ENCODE measurements around the gene EQTN.
"Not testable (repeated sequence)": the region's sequence is repeated elsewhere in the genome, so short reads cannot be mapped to it uniquely, and the experiment has no call there.

EQTN gene

GRCh38 chr9:27292659-27293405 is 4.1 kb downstream of the EQTN start:
- no peak for DNase-seq

- no peak for DNase-seq
These were observed 5.7 kb downstream of the EQTN start for GRCh38 chr9:27291292-27291691.

GRCh38 chr9:27282269-27282668 is 14.7 kb downstream of the EQTN start:
- DNase-seq, result no peak

GRCh38 chr9:27280860-27281259 is 16.1 kb downstream of the EQTN start:
- DNase-seq, result no peak

GRCh38 chr9:27280249-27280648 is 16.7 kb downstream of the EQTN start:
- no peak for DNase-seq

GRCh38 chr9:27279611-27280010 is 17.3 kb downstream of the EQTN start:
- no peak for DNase-seq

- DNase-seq, result no peak
These were observed 18.6 kb downstream of the EQTN start for GRCh38 chr9:27278374-27278773.

GRCh38 chr9:27276193-27277030 is 20.5 kb downstream of the EQTN start:
- DNase-seq, result no peak

GRCh38 chr9:27273186-27273585 is 23.8 kb downstream of the EQTN start:
- DNase-seq, result no peak

- no peak for DNase-seq
These were observed 24.8 kb downstream of the EQTN start for GRCh38 chr9:27272103-27272502.

GRCh38 chr9:27261517-27262211 is 35.3 kb downstream of the EQTN start:
- no peak for DNase-seq

- DNase-seq, result no peak
These were observed 36.0 kb downstream of the EQTN start for GRCh38 chr9:27260789-27261516.

- DNase-seq, result no peak
These were observed 38.3 kb downstream of the EQTN start for GRCh38 chr9:27258662-27259061.

GRCh38 chr9:27248702-27249101 is 48.2 kb downstream of the EQTN start:
- no peak for DNase-seq

- DNase-seq, result no peak
These were observed 49.2 kb downstream of the EQTN start for GRCh38 chr9:27247756-27248155.

- not testable (repeated sequence) for DNase-seq
These were observed 57.3 kb downstream of the EQTN start for GRCh38 chr9:27239648-27240047.
